ENCODE results near the gene ARHGAP20. TPM values are rescaled to one million over a fixed set of nuclear protein-coding genes. Genes with fewer than 3 reads are reported as not detected.

Gene ARHGAP20
- total and polyA plus RNA-seq, 8 donors = 4.4 to 47.8 (median 41.8) TPM

- peak in 1 of 4 donors; percentile 40 for DNase-seq
- no peak for ATAC-seq
- Histone ChIP-seq H3K36me3 (no peaks in the 10 kb centered on the region), H3K4me1 (no peaks in the 10 kb centered on the region), H3K9me3 (no peaks in the 10 kb centered on the region), H3K27me3 (no peaks in the 10 kb centered on the region), H3K27ac (no peak overlapping the region), H3K4me3 (no peak overlapping the region)
- no peak for TF ChIP-seq CTCF (IDR thresholded peaks at IDR 0.05)
- intact Hi-C loops (cut with DNase I) = no loop called here
These were observed 124.3 kb downstream of the ARHGAP20 start for GRCh38 chr11:110587972-110588371.

GRCh38 chr11:110587129-110587528 lies 125.1 kb downstream of the ARHGAP20 start:
- no peak for TF ChIP-seq CTCF (IDR thresholded peaks at IDR 0.05)
- Histone ChIP-seq H3K4me1 (no peaks in the 10 kb centered on the region), H3K36me3 (no peaks in the 10 kb centered on the region), H3K27me3 (no peaks in the 10 kb centered on the region), H3K4me3 (no peak overlapping the region), H3K27ac (no peak overlapping the region), H3K9me3 (no peaks in the 10 kb centered on the region)
- ATAC-seq (no peak), DNase-seq (no peak)
- intact Hi-C loops (cut with DNase I) = no loop called here

- no peaks in the 10 kb centered on the region for H3K27me3 ChIP-seq
- no peaks in the 10 kb centered on the region for H3K4me1 ChIP-seq
- no peaks in the 10 kb centered on the region for H3K9me3 ChIP-seq
- peaks cover 0 to 20% of the 10 kb centered on the region in 2 donors for H3K36me3 ChIP-seq
- no peak overlapping the region for H3K4me3 ChIP-seq
- ATAC-seq (no peak), DNase-seq (no peak)
- intact Hi-C loops (cut with DNase I) = no loop called here
- H3K27ac ChIP-seq = no peak overlapping the region
- no peak for TF ChIP-seq CTCF (IDR thresholded peaks at IDR 0.05)
These were observed 128.1 kb downstream of the ARHGAP20 start for GRCh38 chr11:110584150-110584549.

- Histone ChIP-seq H3K27me3 (no peaks in the 10 kb centered on the region), H3K27ac (no peak overlapping the region), H3K4me3 (no peak overlapping the region), H3K36me3 (peaks cover 0 to 22% of the 10 kb centered on the region in 2 donors), H3K9me3 (no peaks in the 10 kb centered on the region), H3K4me1 (no peaks in the 10 kb centered on the region)
- intact Hi-C loops (cut with DNase I) = no loop called here
- no peak for ATAC-seq
- TF ChIP-seq CTCF (IDR thresholded peaks at IDR 0.05) = no peak
- DNase-seq = no peak
These were observed 129.4 kb downstream of the ARHGAP20 start for GRCh38 chr11:110582728-110583432.

- no peak for TF ChIP-seq CTCF (IDR thresholded peaks at IDR 0.05)
- no peaks in the 10 kb centered on the region for H3K4me1 ChIP-seq
- H3K36me3 ChIP-seq = peaks cover 0 to 22% of the 10 kb centered on the region in 2 donors
- H3K27me3 ChIP-seq = no peaks in the 10 kb centered on the region
- no peak overlapping the region for H3K27ac ChIP-seq
- DNase-seq = peak in 1 of 4 donors; percentile 63
- intact Hi-C loops (cut with DNase I) = no loop called here
- H3K9me3 ChIP-seq = no peaks in the 10 kb centered on the region
- no peak overlapping the region for H3K4me3 ChIP-seq
- no peak for ATAC-seq
These were observed 131.7 kb downstream of the ARHGAP20 start for GRCh38 chr11:110580571-110580970.

Measured in left lung (tissue), 10 donors.